Spleen (tissue), 7 donors: ENCODE data around the gene ZNF516.

Experiments used
- POLR2AphosphoS5 ChIP-seq, 3 donors: sonication (generic); formaldehyde crosslinking; IDR thresholded peaks; one replicate each; pipeline ENCODE4 v1.5.1; 2017; ENCODE audit warnings: antibody characterized with exemption in 3 of 3
- TF ChIP-seq, protein P1 (sequence below), 11 experiments: fragments of 200-600 bp in 7 of 11; fragments of 450-650 bp in 4 of 11; sonication (generic) in 4 of 11; IDR thresholded peaks in 8 of 11; conservative IDR thresholded peaks in 3 of 11; 1 replicate in 7 of 11; 2 replicates in 4 of 11; pipeline versions ENCODE4 v1.4.0 to v1.8.0; 2016 to 2021; ENCODE audit warnings: antibody characterized with exemption in 11 of 11, inconsistent platforms in 4 of 11, mild to moderate bottlenecking in 1 of 11
- donor health status: DM: no; HTN: no; CAD: no; lungs with moderate emphysema.
- donor health status: DM: no; HTN: no; CAD: no.
- donor health status: DM: no; HTN: no; CAD: no.

- TF ChIP-seq POLR2AphosphoS5 (IDR thresholded peaks at IDR 0.05), result no peak
- TF ChIP-seq, protein P1, sequence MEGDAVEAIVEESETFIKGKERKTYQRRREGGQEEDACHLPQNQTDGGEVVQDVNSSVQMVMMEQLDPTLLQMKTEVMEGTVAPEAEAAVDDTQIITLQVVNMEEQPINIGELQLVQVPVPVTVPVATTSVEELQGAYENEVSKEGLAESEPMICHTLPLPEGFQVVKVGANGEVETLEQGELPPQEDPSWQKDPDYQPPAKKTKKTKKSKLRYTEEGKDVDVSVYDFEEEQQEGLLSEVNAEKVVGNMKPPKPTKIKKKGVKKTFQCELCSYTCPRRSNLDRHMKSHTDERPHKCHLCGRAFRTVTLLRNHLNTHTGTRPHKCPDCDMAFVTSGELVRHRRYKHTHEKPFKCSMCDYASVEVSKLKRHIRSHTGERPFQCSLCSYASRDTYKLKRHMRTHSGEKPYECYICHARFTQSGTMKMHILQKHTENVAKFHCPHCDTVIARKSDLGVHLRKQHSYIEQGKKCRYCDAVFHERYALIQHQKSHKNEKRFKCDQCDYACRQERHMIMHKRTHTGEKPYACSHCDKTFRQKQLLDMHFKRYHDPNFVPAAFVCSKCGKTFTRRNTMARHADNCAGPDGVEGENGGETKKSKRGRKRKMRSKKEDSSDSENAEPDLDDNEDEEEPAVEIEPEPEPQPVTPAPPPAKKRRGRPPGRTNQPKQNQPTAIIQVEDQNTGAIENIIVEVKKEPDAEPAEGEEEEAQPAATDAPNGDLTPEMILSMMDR (IDR thresholded peaks at IDR 0.05 in 8 of 11, conservative IDR thresholded peaks at IDR 0.05 in 3 of 11), result no peak
Measured at GRCh38 chr18:76456018-76456750, 38.9 kb downstream of the ZNF516 start.
